ENCODE data around the gene PDIA4.

- TF ChIP-seq CTCF (IDR thresholded peaks at IDR 0.05; ENCODE audit: control extremely low read depth in 1 of 3, insufficient read depth in 1 of 3, low read depth in 1 of 3, low read length in 3 of 3) (no peak), CEBPB (IDR thresholded peaks at IDR 0.05; ENCODE audit: low read depth, low read length) (no peak), POLR2A (IDR thresholded peaks at IDR 0.05; ENCODE audit: control extremely low read depth in 1 of 2, low read depth in 2 of 2, low read length in 2 of 2) (no peak), EZH2 (IDR thresholded peaks at IDR 0.05; ENCODE audit: low read depth, low read length, severe bottlenecking) (no peak), FOSL1 (IDR thresholded peaks at IDR 0.05; ENCODE audit: insufficient read depth, low read depth, low read length) (no peak), E2F6 (IDR thresholded peaks at IDR 0.05) (no peak), ATF3 (IDR thresholded peaks at IDR 0.05; ENCODE audit: insufficient read depth, low read depth, low read length) (no peak), KDM1A (IDR thresholded peaks at IDR 0.05; ENCODE audit: borderline replicate concordance, low read length) (no peak), SIX5 (IDR thresholded peaks at IDR 0.05; ENCODE audit: low read depth, low read length) (no peak), RAD21 (IDR thresholded peaks at IDR 0.05 in 1 of 2, conservative IDR thresholded peaks at IDR 0.05 in 1 of 2; ENCODE audit: low read depth in 2 of 2, low read length in 2 of 2) (no peak), SUZ12 (IDR thresholded peaks at IDR 0.05; ENCODE audit: low read length) (no peak)
- TF ChIP-seq, protein P1, sequence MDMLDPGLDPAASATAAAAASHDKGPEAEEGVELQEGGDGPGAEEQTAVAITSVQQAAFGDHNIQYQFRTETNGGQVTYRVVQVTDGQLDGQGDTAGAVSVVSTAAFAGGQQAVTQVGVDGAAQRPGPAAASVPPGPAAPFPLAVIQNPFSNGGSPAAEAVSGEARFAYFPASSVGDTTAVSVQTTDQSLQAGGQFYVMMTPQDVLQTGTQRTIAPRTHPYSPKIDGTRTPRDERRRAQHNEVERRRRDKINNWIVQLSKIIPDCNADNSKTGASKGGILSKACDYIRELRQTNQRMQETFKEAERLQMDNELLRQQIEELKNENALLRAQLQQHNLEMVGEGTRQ (IDR thresholded peaks at IDR 0.05; ENCODE audit: low read length) = no peak
Observed at GRCh38 chr7:148959726-148960125, 68.6 kb downstream of the PDIA4 start.
